Calu3 (cell line): ENCODE data around the gene WAC. TPM values are rescaled to one million over a fixed set of nuclear protein-coding genes. Genes with fewer than 3 reads are reported as not detected.
"Not testable (repeated sequence)": the region's sequence is repeated elsewhere in the genome, so short reads cannot be mapped to it uniquely, and the experiment has no call there.

Experiments
- BruUV-seq: library from RNA; stranded (reverse); fragments of 400-500 nt; replicated peaks from 2 replicates; lab custom pipeline; 2021; lab: Mats Ljungman, UMichigan
- CTCF ChIA-PET: fragments of 300-600 bp; sonication (Branson Sonifier 250); formaldehyde crosslinking; loops from one replicate; lab custom pipeline; 2022; ENCODE audit warnings: antibody characterized with exemption; lab: Charles Lee
- DNase-seq: peaks from one replicate; pipeline ENCODE4 v3.0.0; 2022
- H3K27ac Mint-ChIP-seq: one replicate; pipeline ENCODE4 v1.8.0; 2022; ENCODE audit warnings: mixed read lengths; ENCODE audit not compliant: unreplicated experiment
- H3K27me3 Mint-ChIP-seq: one replicate; pipeline ENCODE4 v1.8.0; 2022; ENCODE audit warnings: mixed read lengths; ENCODE audit not compliant: unreplicated experiment
- H3K36me3 Mint-ChIP-seq: one replicate; pipeline ENCODE4 v1.8.0; 2022; ENCODE audit warnings: mild to moderate bottlenecking, moderate library complexity, mixed read lengths; ENCODE audit not compliant: insufficient read depth, unreplicated experiment
- H3K4me1 Mint-ChIP-seq: one replicate; pipeline ENCODE4 v1.8.0; 2022; ENCODE audit warnings: mild to moderate bottlenecking, low read depth, mixed read lengths; ENCODE audit not compliant: unreplicated experiment
- H3K4me3 Mint-ChIP-seq: one replicate; pipeline ENCODE4 v1.8.0; 2022; ENCODE audit warnings: mild to moderate bottlenecking, low read depth, moderate library complexity, mixed read lengths; ENCODE audit not compliant: unreplicated experiment
- H3K9me3 Mint-ChIP-seq: one replicate; pipeline ENCODE4 v1.8.0; 2022; ENCODE audit warnings: low read depth, mixed read lengths; ENCODE audit not compliant: unreplicated experiment
- CTCF ChIP-seq: fragments of 200-600 bp; IDR thresholded peaks from one replicate; pipeline ENCODE4 v1.8.0; 2022; ENCODE audit warnings: antibody characterized with exemption; ENCODE audit not compliant: unreplicated experiment
- intact Hi-C: fragments of 100-400 bp; cut with micrococcal nuclease; formaldehyde crosslinking; loops from one replicate; pipeline ENCODE4 v1.10.0; 2022; ENCODE audit not compliant: unreplicated experiment
- total RNA-seq: library from RNA; stranded (reverse); gene quantifications from 2 replicates; pipeline ENCODE4 v1.2.3, GENCODE V29; 2022

Gene WAC
- total RNA-seq, 1 experiment from 2014 or later: 127 TPM

DNA sequence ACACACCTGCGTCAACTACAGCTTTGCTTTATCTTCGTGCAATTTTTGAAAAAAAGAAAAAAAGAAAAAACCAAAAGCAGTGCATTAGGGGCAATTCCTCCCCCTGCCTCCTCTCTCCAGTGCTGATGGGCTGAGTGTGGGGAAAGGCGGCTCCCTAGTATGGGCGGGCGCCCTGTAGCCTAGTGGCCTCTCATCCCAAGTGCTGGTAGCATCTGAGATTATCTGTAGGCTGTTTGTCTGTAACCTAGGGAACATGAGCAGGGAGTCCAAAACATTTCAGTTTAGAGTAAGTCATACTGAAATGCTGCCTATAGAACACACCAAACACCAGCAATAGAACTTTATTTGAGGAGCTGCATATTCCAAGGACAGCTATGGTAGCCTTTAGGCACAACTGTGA, 119.8 kb downstream of the WAC start:
- Mint-ChIP-seq H3K9me3 (no peaks in the 10 kb centered on the region), H3K4me3 (no peak overlapping the region), H3K27me3 (peaks cover 9% of the 10 kb centered on the region), H3K4me1 (no peaks in the 10 kb centered on the region), H3K36me3 (no peaks in the 10 kb centered on the region), H3K27ac (no peak overlapping the region)
- TF ChIP-seq CTCF: no peak
- no peak for DNase-seq
- CTCF ChIA-PET: no interaction called here
- intact Hi-C loops: no loop called here
- no TSS peak for BruUV-seq

DNA sequence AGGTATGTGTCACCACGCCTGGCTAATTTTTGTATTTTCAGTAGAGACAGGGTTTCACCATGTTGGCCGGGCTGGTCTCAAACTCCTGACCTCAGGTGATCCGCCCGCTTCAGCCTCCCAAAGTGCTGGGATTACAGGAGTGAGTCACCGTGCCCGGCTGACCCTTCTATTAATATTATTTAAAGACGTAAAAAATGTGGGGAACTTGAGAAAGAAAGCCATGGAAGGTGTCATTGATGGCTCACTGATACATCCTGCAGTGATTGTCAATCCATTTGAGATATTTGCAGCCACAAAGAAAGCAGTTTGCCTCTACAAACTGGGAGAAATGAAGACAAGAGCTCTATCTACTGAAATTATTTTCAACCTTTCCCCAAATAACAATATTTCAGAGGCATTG, 125.9 kb downstream of the WAC start:
- BruUV-seq, H3K4me1 Mint-ChIP-seq, H3K27ac Mint-ChIP-seq, H3K4me3 Mint-ChIP-seq, H3K36me3 Mint-ChIP-seq, CTCF ChIA-PET, H3K27me3 Mint-ChIP-seq, intact Hi-C loops, H3K9me3 Mint-ChIP-seq, DNase-seq: not testable (repeated sequence)

GRCh38 chr10:28661035-28661434, 128.1 kb downstream of the WAC start:
- TF ChIP-seq CTCF: no peak
- H3K27me3 Mint-ChIP-seq: no peaks in the 10 kb centered on the region
- CTCF ChIA-PET: no interaction called here
- peak; percentile 41 for DNase-seq
- peaks cover 20% of the 10 kb centered on the region for H3K4me1 Mint-ChIP-seq
- no TSS peak for BruUV-seq
- no peak overlapping the region for H3K27ac Mint-ChIP-seq
- no peaks in the 10 kb centered on the region for H3K36me3 Mint-ChIP-seq
- no peak overlapping the region for H3K4me3 Mint-ChIP-seq
- intact Hi-C loops: loop anchor here (2.0 kb wide), 1 partner anchor 28 kb away; no protein-coding TSS in a partner anchor
- no peaks in the 10 kb centered on the region for H3K9me3 Mint-ChIP-seq

DNA sequence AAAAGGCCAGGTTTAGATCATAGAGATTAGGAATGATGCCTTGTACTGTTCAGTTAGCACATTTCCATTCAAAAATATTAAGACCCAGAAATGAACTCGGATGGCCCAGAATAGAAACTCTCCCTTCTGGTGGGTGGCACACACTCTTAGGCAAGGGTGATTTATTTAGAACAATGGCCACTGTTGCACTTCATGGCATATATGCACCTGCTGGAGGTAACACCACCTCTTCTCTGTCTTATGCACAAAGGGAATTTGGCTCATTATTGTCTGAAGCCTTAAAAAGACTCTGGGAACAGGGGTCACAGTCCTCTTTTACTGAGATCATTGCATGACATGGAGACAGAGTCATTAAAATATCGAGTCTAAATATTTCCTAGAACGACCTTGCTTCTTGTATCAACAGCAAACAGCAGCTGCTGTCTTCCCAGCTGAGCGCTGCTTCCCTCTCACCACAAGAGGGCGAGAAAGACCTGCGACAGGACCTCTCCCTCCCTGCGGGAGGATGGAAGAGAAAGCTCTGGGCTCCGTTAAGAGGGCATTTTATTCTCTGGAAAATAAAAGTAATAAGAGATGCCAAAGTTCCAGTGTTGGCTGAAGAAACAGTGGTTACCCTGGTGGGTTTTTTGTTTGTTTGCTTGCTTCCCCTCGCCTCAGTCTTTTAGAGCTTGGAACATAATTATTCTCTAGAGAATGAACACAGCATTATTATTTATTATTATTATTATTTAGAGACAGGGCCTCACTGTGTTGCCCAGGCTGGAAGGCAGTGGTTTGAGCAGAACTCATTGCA, 130.9 kb downstream of the WAC start:
- Mint-ChIP-seq H3K27me3 (peaks cover 10% of the 10 kb centered on the region), H3K4me1 (peaks cover 47% of the 10 kb centered on the region), H3K27ac (no peak overlapping the region), H3K4me3 (no peak overlapping the region), H3K9me3 (no peaks in the 10 kb centered on the region), H3K36me3 (peaks cover 8% of the 10 kb centered on the region)
- CTCF ChIA-PET: interaction anchor here (0.6 to 1.9 kb wide), 23 partner anchors 10 to 643 kb away, joined by 3 to 26 read pairs (median 3); no protein-coding TSS in a partner anchor
- TF ChIP-seq CTCF: peak; percentile 76
- intact Hi-C loops: loop anchor here (1.0 kb wide), 2 partner anchors 467 to 641 kb away; no protein-coding TSS in a partner anchor
- peak; percentile 80 for DNase-seq
- BruUV-seq: no TSS peak

- intact Hi-C loops: no loop called here
- Mint-ChIP-seq H3K4me3 (no peak overlapping the region), H3K27me3 (peaks cover 16% of the 10 kb centered on the region), H3K9me3 (no peaks in the 10 kb centered on the region), H3K36me3 (peaks cover 14% of the 10 kb centered on the region), H3K4me1 (peaks cover 53% of the 10 kb centered on the region), H3K27ac (no peak overlapping the region)
- no peak for DNase-seq
- CTCF ChIA-PET: interaction anchor here (0.6 to 1.9 kb wide), 23 partner anchors 9 to 642 kb away, joined by 3 to 26 read pairs (median 3); no protein-coding TSS in a partner anchor
- TF ChIP-seq CTCF: no peak
- no TSS peak for BruUV-seq
Measured at GRCh38 chr10:28664369-28664740, 131.4 kb downstream of the WAC start.
